ENCODE measurements around the gene DBN1.
"Not testable (repeated sequence)": the region's sequence is repeated elsewhere in the genome, so short reads cannot be mapped to it uniquely, and the experiment has no call there.

Gene DBN1

GRCh38 chr5:177425196-177425800, 48.1 kb downstream of the DBN1 start:
- no peak for TF ChIP-seq CTCF (IDR thresholded peaks at IDR 0.05; ENCODE audit: borderline replicate concordance, insufficient read depth, low read depth, low read length)
- peak overlapping the region; percentile 64 for H3K4me3 ChIP-seq (ENCODE audit: low read depth, low read length)

GRCh38 chr5:177423671-177424070, 49.8 kb downstream of the DBN1 start:
- no peak for TF ChIP-seq CTCF (IDR thresholded peaks at IDR 0.05; ENCODE audit: borderline replicate concordance, insufficient read depth, low read depth, low read length)

GRCh38 chr5:177421062-177421798, 52.2 kb downstream of the DBN1 start:
- TF ChIP-seq CTCF (IDR thresholded peaks at IDR 0.05; ENCODE audit: borderline replicate concordance, insufficient read depth, low read depth, low read length), result no peak
- no peak overlapping the region for H3K4me3 ChIP-seq (ENCODE audit: low read depth, low read length)

More at GRCh38 chr5:177423671-177424070, 49.8 kb downstream of the DBN1 start:
- no peak overlapping the region for H3K4me3 ChIP-seq (ENCODE audit: low read depth, low read length)

- not testable (repeated sequence) for H3K4me3 ChIP-seq (ENCODE audit: low read depth, low read length)
These were observed 53.0 kb downstream of the DBN1 start for GRCh38 chr5:177420472-177420871.

- TF ChIP-seq CTCF (IDR thresholded peaks at IDR 0.05; ENCODE audit: borderline replicate concordance, insufficient read depth, low read depth, low read length), result no peak
- no peak overlapping the region for H3K4me3 ChIP-seq (ENCODE audit: low read depth, low read length)
These were observed 54.4 kb downstream of the DBN1 start for GRCh38 chr5:177419046-177419445.

- H3K4me3 ChIP-seq (ENCODE audit: low read depth, low read length), result not testable (repeated sequence)
These were observed 56.4 kb downstream of the DBN1 start for GRCh38 chr5:177417081-177417480.

GRCh38 chr5:177414481-177414880, 59.0 kb downstream of the DBN1 start:
- no peak overlapping the region for H3K4me3 ChIP-seq (ENCODE audit: low read depth, low read length)
- TF ChIP-seq CTCF (IDR thresholded peaks at IDR 0.05; ENCODE audit: borderline replicate concordance, insufficient read depth, low read depth, low read length), result no peak

- no peak overlapping the region for H3K4me3 ChIP-seq (ENCODE audit: low read depth, low read length)
- TF ChIP-seq CTCF (IDR thresholded peaks at IDR 0.05; ENCODE audit: borderline replicate concordance, insufficient read depth, low read depth, low read length), result no peak
These were observed 60.7 kb downstream of the DBN1 start for GRCh38 chr5:177412603-177413233.

Measured in GM12875 (cell line).